D721Med (cell line): ENCODE data around the gene PYHIN1.

Experiments
- DNase-seq: peaks from one replicate; pipeline ENCODE4 v3.0.0; 2011; ENCODE audit warnings: low spot score; ENCODE audit not compliant: insufficient read length
- FAIRE-seq: peaks from 2 replicates; lab custom pipeline; 2011; peaks lifted over from hg19 to GRCh38; lab: Jason Lieb, UNC
- TF ChIP-seq, protein P1 (sequence below): IDR thresholded peaks from 2 replicates; pipeline ENCODE4 v1.5.1; 2012; ENCODE audit warnings: mild to moderate bottlenecking, control low read depth; ENCODE audit not compliant: insufficient read depth; ENCODE audit errors: missing control alignments

The PYHIN1 gene

DNA sequence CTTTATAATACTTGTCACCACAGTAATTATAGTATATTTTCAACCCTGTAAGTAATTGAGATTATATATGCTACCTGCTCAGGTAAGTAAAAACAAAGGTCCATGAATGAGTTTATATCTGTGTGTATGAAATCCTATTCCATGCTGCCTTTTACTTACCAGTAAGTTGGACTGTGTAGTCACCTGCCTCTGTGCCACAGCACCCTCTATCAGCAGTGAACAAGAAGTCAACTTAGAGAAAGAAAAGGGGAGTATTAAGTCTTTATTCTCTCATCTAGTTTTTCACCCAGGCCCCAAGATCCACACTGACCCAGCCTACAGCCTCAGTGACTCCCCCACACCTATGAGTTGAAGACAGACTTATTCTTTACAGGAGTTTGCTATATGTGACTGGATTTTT lies 41.5 kb downstream of the PYHIN1 start:
- DNase-seq = no peak
- no peak for FAIRE-seq
- TF ChIP-seq, protein P1, sequence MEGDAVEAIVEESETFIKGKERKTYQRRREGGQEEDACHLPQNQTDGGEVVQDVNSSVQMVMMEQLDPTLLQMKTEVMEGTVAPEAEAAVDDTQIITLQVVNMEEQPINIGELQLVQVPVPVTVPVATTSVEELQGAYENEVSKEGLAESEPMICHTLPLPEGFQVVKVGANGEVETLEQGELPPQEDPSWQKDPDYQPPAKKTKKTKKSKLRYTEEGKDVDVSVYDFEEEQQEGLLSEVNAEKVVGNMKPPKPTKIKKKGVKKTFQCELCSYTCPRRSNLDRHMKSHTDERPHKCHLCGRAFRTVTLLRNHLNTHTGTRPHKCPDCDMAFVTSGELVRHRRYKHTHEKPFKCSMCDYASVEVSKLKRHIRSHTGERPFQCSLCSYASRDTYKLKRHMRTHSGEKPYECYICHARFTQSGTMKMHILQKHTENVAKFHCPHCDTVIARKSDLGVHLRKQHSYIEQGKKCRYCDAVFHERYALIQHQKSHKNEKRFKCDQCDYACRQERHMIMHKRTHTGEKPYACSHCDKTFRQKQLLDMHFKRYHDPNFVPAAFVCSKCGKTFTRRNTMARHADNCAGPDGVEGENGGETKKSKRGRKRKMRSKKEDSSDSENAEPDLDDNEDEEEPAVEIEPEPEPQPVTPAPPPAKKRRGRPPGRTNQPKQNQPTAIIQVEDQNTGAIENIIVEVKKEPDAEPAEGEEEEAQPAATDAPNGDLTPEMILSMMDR = no peak

DNA sequence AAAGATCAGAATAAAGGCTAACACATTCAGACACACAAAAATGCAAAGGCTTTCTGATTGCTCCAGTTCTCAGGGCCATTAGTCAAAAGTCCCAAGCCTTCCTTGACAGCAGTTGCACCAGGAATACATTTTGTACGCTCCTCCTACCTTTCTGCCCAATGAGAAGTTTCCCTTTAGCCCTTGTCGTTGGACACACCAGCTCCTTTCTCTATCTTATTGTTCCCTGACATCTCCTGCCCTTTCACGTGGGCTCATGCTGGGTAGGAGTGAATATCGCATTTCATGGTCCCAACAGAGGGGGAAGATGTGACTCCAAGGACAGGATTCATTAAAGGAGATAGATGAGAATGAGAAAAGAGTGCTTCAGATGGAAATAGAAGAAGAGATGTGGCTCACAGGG lies 44.9 kb downstream of the PYHIN1 start:
- DNase-seq (no peak), FAIRE-seq (no peak)
- TF ChIP-seq, protein P1 = no peak

DNA sequence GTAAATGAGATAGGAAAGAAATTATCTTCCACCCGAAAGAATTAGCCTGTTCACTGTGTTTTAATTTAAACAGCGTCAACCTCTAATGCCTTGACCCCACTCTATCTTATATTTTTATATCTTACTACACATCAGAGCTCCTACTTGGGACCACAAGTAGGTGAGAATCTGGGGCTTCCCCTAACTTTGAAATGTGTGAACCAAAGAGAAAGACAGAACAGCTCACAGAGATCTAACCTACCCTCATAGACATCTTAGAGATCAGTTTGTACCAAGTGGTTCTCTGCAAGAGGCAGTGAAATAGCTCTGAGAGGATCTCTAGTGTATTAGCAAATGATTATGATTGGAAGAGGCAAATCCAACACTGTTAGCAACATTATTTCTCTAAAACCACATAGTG lies 47.4 kb downstream of the PYHIN1 start:
- DNase-seq = no peak
- FAIRE-seq = no peak
- TF ChIP-seq, protein P1 = no peak

DNA sequence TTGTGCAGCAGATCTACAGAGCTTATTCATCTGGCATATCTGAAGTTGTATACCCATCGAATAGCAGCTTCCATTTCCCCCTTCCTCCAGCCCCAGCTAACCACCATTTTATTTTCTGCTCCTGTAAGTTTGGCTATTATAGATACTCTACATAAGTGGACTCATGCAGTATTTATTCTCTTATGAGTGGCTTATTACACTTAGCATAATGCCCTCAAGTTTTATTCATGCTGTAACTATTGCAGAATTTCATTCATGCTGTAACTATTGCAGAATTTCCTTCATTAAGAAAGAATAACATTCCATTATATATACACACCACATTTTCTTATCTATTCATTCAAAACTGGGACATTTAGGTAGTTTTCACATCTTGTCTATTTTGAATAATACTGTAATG lies 47.9 kb downstream of the PYHIN1 start:
- DNase-seq (no peak), FAIRE-seq (no peak)

DNA sequence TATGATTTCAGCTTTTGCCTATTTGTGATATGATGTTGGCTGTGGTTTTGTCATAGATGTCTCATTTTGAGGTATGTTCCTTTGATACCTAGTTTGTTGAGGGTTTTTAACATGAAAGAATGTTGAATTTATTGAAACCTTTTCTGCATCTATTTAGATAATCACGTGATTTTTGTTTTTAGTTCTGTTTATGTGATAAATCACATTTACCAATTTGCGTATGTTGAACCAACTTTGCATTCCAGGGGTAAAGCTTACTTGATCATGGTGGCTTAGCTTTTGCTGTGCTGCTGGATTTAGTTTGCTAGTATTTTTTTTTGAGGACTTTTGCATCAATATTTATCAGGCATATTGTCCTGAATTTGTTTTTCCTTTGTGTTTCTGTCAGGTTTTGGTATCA lies 51.9 kb downstream of the PYHIN1 start:
- TF ChIP-seq, protein P1 = no peak
- FAIRE-seq = no peak
- no peak for DNase-seq

More for the DNA sequence above, 47.9 kb downstream of the PYHIN1 start:
- TF ChIP-seq, protein P1 = no peak

DNA sequence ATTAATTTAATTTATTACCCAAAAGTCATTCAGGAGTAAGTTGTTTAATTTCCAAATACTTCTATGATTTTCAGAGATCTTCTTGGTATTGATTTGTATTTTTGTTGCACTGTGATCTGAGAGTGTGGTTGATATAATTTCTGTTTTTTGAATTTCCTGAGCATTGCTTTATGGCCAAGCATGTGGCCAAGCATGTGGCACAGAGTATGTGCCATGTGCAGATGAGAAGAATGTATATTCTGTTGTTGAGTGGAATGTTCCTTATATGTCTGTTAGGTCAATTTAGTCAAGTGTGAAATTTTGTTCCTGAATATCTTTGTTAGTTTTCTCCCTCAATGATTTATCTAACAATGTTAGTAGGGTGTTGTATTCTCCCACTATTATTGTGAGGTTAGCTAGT lies 53.0 kb downstream of the PYHIN1 start:
- FAIRE-seq (no peak), DNase-seq (no peak)
- TF ChIP-seq, protein P1 = no peak

DNA sequence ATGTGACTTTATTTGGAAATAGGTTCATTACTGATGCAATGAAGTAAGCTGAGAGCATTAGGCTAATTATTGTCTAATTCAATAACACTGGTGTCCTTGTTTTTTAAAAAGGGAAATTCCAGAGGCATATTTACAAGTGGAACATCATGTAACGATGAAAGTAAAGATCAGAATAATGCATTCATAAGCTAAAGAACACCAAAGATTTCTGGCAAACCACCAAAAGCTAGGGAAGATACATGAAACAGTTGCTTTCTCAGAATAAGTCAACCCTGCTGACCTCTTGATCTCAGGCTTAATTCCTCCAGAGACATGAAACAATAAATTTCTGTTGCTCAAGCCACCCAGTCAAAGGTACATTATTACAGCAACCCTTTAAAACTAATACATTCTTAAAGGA lies 58.1 kb downstream of the PYHIN1 start:
- FAIRE-seq (no peak), DNase-seq (no peak)

More for the DNA sequence above, 58.1 kb downstream of the PYHIN1 start:
- TF ChIP-seq, protein P1 = no peak
